ENCODE measurements around the gene WASHC2C. TPM values are rescaled to one million over a fixed set of nuclear protein-coding genes. Genes with fewer than 3 reads are reported as not detected.
A peak's percentile ranks its signal among the peaks of the same experiment; 100 is the strongest.
"Not testable (repeated sequence)": the region's sequence is repeated elsewhere in the genome, so short reads cannot be mapped to it uniquely, and the experiment has no call there.

WASHC2C gene, protein sequence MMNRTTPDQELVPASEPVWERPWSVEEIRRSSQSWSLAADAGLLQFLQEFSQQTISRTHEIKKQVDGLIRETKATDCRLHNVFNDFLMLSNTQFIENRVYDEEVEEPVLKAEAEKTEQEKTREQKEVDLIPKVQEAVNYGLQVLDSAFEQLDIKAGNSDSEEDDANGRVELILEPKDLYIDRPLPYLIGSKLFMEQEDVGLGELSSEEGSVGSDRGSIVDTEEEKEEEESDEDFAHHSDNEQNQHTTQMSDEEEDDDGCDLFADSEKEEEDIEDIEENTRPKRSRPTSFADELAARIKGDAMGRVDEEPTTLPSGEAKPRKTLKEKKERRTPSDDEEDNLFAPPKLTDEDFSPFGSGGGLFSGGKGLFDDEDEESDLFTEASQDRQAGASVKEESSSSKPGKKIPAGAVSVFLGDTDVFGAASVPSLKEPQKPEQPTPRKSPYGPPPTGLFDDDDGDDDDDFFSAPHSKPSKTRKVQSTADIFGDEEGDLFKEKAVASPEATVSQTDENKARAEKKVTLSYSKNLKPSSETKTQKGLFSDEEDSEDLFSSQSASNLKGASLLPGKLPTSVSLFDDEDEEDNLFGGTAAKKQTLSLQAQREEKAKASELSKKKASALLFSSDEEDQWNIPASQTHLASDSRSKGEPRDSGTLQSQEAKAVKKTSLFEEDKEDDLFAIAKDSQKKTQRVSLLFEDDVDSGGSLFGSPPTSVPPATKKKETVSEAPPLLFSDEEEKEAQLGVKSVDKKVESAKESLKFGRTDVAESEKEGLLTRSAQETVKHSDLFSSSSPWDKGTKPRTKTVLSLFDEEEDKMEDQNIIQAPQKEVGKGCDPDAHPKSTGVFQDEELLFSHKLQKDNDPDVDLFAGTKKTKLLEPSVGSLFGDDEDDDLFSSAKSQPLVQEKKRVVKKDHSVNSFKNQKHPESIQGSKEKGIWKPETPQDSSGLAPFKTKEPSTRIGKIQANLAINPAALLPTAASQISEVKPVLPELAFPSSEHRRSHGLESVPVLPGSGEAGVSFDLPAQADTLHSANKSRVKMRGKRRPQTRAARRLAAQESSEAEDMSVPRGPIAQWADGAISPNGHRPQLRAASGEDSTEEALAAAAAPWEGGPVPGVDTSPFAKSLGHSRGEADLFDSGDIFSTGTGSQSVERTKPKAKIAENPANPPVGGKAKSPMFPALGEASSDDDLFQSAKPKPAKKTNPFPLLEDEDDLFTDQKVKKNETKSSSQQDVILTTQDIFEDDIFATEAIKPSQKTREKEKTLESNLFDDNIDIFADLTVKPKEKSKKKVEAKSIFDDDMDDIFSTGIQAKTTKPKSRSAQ (N-terminal part only)
- total RNA-seq: 10 to 100 TPM; 76.9 to 97.0 TPM
- long read RNA-seq, full-length matches to known transcripts: 21 of 125 reads
- long read RNA-seq, partial matches to known transcripts: 43 of 125 reads
- long read RNA-seq, other reads (novel, unspliced or antisense): 61 of 125 reads

DNA sequence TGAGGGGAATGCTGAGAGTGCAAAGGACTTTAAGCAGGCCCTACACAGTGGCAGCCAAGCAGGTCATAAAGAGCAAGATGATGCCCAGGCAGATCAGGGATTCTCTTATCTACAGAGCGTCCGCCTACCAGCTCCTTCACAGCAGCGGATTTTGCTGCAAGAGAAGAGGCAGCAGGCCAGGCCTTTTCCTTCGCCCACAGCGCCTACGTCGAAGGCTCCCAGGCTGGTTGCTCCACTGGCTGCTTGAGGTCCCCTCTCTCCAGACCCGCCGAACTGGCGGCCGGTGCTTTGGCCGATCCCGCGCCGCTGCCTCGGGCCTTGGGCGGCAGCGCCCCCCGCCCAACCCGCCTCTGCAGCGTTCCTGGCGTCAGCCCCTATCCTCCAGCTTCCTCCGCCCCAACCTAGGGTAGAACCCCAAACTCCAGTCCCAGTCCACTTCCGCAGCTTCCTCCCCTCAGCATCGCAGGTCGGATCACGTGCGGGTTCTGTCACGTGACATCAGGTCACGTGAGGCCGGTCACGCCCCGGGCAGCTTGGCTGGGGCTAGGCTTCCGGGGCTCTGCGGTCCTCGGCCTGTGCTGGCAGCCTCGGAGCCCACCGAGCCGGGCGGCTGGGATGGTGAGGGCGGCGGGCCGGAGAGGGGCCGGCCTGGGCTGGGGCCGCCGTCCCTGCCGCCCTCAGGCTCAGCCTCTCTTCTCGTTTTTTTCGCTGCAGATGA lies at the start of gene WASHC2C:
Gene WASHC2C (plus strand): TSS at position 564 of the 718 bp plus-strand sequence. CDS start 52 bp downstream, at position 616.
- peak; percentile 93 to 95 for DNase-seq
- intact Hi-C loops (cut with DNase I, micrococcal nuclease): not testable (repeated sequence)
- peak; percentile 93 for ATAC-seq

DNA sequence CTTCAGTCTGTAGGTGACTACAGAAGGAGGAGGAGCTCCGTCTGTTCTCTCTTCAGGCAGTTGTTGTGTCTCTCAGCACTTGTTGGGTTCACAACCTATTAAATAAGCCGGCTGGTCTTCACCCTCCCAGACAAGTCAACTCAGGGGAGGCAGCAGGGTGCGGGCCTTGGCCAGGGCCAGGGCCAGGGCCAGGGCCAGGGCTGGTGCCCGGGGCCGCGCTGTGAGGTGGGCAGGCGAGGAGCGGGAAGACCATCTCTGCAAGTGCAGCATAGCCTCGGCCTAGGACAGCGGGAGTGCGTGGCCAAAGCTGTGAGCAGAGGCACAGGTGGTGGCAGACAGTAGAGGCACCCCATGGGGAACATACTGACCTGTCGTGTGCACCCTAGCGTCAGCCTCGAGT lies 48.6 kb upstream of the WASHC2C start:
- DNase-seq; intact Hi-C loops (cut with DNase I, micrococcal nuclease); ATAC-seq: not testable (repeated sequence)

DNA sequence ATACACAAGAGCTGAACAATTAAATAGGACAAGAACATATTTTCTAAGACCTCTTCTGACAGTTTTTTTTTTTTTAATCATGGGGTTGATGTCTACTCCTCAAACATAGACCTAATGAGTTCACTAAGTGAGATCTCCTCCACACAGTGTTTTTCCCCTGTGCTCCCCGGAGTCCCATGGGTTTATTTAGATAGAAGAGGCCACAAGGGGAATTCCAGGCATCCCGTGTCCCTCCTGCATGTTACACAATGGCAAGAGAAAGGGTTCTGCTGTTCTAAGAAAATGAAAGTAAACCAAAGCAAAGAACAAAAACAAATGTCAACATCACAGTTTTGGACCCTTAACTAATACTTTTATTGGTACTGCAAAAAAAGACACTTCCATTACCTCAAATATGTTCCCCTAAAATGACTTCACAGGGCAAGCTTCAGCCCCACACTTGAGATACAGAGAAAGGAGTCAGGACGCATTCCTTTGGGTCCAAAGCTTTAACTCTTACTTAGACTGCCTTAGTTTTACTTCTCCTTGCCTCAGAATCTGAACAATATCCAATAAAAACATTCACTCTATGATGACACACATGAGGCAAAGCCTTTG lies 16.8 kb upstream of the WASHC2C start:
- not testable (repeated sequence) for ATAC-seq

DNA sequence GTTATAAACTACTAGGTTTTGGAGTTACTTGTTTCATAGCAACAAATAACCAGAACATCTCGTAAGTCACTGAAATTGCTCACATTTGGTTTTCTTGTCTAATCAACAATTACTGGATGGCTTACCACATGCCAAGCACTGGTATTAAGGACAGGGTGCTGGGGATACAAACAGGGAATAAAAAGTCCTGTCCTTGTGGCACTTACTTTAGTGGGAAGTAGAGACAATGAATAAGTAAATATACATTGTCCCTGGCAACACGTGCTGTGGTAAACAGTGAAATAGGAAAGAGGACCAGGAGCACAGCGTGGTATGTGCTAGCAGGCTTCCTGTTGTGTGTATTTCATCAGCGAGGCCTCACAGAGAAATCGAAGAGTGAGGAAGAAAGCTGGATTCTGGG lies 15.8 kb upstream of the WASHC2C start:
- DNase-seq; ATAC-seq; intact Hi-C loops (cut with DNase I, micrococcal nuclease): not testable (repeated sequence)

More for the DNA sequence above, 16.8 kb upstream of the WASHC2C start:
- intact Hi-C loops (cut with DNase I, micrococcal nuclease); DNase-seq: not testable (repeated sequence)

DNA sequence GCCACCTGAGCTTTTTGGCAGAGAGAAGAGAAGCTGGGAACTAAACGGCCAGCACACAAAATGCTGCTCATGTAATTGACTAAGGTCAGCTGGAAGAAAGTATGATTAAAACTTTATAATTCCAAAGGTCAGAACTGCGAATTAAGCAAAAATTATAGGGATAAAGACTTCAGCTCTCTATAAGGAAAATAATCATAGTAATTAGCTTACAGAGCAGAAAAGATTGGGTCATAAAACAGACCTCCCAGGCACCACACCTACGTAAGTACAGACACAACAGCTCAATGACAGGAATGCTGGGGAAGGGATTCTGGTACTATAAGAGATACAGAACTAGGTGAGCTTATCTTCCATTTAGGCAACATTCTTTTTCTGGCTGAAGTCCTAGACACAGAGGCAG lies 10.0 kb upstream of the WASHC2C start:
- ATAC-seq: peak; percentile 93
- intact Hi-C loops (cut with DNase I, micrococcal nuclease); DNase-seq: not testable (repeated sequence)

DNA sequence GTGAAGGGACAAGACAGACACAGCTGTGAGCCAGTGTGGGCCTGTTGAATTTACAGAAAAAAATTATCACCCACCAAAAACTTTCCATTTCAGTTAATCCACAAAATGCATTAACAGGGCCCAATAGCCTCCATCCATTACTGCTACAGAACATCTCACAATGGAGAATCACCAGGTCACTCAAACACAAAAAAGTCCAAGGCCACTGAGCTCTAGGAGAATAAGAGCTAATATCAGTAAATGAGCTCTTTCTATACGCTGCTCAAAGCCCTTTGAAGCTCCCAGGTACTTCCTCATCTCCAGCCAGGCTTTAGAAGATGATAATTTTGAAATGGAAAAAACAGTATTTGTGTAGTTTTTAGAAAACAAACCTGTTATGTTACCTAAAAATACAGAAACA lies 9.4 kb upstream of the WASHC2C start:
- intact Hi-C loops (cut with DNase I, micrococcal nuclease); DNase-seq; ATAC-seq: not testable (repeated sequence)

DNA sequence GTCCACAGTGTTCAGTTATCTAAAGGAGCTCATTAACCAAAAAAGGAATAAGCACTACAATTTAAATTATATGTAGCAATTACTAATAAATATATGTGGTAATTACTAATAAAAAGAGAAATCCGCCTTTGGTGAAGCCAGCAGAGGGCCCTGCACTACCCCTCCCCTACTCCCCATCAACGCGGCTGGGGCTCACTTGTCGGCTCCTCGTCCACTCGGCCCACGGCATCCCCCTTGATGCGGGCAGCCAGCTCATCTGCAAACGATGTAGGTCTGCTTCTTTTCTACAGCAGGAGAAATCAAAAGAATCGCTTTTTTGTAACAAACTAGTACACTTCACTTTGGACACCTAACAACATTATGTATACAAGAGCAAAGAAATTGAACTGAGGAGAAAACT lies 5.6 kb upstream of the WASHC2C start:
- ATAC-seq; DNase-seq; intact Hi-C loops (cut with DNase I, micrococcal nuclease): not testable (repeated sequence)

DNA sequence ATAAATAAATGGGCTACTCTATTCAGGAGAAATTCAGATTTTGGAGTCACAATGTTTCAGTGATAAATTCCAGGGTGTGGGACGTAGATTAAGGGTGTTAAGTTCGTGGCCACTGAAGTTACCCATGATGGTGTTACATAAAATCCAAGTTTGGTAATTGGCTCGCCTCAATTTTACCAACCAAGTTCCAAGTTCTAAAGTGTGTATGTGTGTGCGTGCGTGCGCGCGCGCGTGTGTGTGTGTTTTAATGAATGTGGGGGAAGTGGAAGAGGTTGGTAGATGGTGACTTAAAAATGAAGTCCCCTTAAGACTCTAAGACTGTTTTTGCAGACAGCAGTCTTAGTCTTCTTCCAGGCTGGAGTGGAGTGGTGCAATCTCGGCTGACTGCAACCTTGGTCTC lies 3.2 kb upstream of the WASHC2C start:
- DNase-seq; intact Hi-C loops (cut with DNase I, micrococcal nuclease); ATAC-seq: not testable (repeated sequence)

DNA sequence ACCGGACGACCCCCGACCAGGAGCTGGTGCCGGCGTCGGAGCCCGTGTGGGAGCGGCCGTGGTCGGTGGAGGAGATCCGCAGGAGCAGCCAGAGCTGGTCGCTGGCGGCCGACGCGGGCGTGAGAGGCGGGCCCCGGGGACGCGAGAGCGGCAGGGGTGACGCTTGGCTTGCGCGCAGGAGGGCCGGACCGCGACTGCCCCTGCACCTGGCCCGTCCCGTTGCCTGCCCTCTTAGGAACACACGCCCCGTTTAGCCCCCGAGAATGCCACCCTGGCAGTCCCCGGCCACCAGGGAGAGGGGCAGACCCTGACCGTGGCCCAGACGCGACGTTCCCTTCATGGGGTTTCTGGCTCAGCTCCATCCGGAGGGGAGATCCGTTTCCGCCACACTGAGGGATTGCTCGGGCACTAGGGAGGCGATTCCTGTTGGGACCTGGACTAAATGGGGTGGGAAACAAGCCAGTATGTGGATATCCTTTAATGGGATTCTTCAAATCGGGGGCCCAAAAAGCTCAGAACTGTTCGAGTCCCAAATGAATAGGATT lies 427 bp downstream of the WASHC2C start:
- peak; percentile 75 for ATAC-seq
- intact Hi-C loops (cut with DNase I, micrococcal nuclease); DNase-seq: not testable (repeated sequence)

DNA sequence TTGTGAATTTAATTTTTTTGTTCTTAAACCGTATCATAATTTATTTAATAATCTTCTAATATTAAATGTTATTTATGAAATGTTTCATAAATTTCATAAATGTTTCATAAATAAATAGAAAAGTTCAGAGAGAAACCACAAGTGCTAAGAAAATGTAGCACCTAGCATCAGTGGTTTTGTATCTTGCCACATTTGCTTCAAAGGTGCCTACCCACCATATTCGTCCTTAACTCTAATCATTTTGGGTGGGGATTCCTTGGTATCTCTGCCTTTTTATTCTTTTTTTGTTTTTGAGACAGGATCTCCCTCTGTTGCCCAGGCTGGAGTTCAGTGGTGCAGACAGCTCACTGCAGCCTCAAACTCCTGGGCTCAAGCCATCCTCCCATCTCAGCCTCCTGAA lies 7.4 kb downstream of the WASHC2C start:
- intact Hi-C loops (cut with DNase I, micrococcal nuclease); ATAC-seq; DNase-seq: not testable (repeated sequence)

DNA sequence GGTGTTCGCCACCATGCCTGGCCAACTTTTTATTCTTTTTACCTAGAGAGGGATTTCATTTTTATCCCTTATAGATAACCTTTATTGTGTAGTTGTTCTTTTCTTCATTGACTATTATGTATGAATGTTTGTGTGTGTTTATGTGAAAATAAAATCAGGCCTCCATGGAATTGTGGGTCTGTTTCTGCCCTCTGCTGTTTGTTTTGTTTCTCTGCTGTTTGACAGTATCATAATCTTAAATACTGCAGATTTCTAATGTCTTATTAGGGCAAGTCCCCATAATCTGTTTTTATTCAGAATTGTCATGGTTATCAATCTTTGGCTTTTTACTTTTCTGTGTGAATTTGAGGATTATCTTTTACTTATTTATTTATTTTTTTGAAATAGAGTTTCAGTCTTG lies 7.8 kb downstream of the WASHC2C start:
- DNase-seq; intact Hi-C loops (cut with DNase I, micrococcal nuclease): not testable (repeated sequence)

DNA sequence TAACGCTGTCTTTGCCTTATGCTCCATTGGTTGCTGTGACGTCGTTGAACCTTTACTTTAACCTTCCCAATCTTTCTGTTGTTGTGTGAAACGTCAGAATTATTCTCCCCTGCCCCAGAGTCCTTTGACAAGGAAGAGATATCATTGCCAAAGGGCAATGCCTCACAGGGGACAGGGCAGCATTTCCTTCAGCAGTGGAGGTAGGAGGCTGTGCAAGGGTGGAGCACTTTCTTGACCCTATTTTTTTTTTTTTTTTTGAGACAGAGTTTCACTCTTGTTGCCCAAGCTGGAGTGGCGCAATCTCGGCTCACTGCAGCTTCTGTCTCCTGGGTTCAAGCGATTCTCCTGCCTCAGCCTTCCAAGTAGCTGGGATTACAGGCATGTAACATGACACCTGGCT lies 14.5 kb downstream of the WASHC2C start:
- ATAC-seq; intact Hi-C loops (cut with DNase I, micrococcal nuclease); DNase-seq: not testable (repeated sequence)

More for the DNA sequence above, 7.8 kb downstream of the WASHC2C start:
- peak; percentile 49 for ATAC-seq

DNA sequence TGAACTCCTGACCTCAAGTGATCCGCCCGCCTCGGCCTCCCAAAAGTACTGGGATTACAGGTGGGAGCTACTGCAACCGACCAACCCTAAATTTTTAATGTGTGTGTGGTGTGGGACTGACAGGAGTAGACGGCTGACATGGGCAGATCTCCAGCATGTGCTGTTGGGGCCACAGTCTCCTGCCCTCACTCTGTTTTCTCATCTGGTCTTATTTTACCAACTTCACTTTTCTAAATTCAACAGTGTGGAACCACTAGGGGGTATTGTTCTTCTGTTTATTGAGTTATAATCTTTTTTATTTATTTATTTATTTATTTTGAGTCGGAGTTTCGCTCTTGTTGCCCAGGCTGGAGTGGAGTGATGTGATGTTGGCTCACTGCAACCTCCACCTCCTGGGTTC lies 14.9 kb downstream of the WASHC2C start:
- intact Hi-C loops (cut with DNase I, micrococcal nuclease); ATAC-seq; DNase-seq: not testable (repeated sequence)

DNA sequence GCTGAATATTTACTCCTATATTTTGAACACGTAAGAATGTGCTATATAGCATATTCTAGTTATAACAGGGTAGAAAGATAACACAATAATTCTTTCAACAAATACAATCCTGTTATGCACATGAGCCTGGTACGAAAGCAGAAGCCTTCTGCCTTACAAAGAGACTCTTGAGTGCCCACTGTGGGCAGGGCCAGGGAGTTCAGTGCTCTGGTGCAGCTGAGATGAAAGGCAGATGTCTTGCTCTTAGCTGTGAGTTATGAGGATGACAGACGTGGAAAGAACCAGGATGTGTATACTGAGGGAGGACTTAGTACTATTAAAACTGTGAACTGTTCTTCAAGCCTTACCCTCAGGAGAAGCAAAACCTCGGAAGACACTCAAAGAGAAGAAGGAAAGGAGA lies 24.1 kb downstream of the WASHC2C start:
- intact Hi-C loops (cut with DNase I, micrococcal nuclease); DNase-seq; ATAC-seq: not testable (repeated sequence)

DNA sequence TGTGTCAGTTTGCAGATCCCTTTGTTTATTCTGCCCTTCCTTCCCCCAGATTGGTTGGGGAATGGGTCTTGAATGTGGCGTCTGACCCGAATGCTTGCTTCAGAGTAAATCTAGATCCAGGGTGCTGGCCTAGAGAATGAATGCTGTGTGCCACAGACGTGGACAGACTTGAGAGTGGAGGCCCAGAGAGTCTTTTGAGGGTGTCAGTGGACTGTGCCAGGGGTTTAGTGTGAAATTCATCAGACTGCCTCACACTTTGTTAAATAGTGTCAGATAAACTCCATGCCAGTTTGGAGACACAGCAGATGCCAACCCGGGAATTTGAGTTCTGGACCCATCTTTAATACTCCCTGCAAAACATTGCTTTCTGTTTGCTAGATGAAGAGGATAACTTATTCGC lies 25.1 kb downstream of the WASHC2C start:
- intact Hi-C loops (cut with DNase I, micrococcal nuclease); ATAC-seq; DNase-seq: not testable (repeated sequence)

DNA sequence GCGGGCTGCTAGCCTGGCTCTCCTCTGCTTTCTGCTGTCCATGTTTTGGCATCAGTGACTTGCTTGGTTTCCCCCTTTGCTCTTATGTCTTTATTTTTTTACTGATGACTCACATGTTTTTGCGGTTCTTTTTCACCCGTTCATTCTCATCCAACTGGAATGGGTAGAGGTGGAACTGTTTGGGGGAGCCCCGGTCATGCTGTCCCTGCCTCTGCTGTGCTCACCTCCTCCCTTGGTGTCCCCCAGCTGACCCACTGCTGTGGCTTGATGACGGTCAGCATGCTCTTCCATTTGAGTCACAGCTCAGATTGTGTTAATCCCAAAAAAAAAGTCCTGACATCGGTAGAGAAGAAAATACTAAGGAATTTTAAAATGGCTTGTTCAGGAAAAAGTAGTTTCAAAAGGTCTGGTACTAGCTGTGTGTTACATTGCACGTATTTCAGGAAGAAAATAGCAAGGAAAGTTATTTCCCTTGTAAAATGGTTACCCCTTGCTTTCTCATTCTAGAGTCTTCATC lies 27.0 kb downstream of the WASHC2C start:
- DNase-seq; intact Hi-C loops (cut with DNase I, micrococcal nuclease); ATAC-seq: not testable (repeated sequence)

DNA sequence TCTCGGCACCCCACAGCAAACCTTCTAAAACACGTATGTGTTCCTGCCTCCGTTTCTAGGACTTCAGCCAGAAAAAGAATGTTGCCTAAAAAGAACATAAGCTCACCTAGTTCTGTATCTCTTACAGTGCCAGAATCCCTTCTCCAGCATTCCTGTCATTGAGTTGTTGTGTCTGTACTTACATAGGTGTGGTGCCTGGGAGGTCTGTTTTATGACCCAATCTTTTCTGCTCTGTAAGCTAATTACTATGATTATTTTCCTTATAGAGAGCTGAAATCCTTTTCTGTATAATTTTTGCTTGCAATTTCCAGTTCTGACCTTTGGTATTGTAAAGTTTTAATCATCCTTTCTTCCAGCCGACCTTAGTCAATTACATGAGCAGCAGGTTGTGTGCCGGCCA lies 28.0 kb downstream of the WASHC2C start:
- intact Hi-C loops (cut with DNase I, micrococcal nuclease); DNase-seq: not testable (repeated sequence)
- peak; percentile 87 for ATAC-seq

Measured in left colon (tissue), 2 donors.